ENCODE results near the gene ZBTB3.

The ZBTB3 gene

GRCh38 chr11:62709247-62710000, 44.5 kb downstream of the ZBTB3 start:
- Histone ChIP-seq H3K27ac (ENCODE audit: low read depth, low read length) (peak overlapping the region; percentile 90), H3K4me1 (ENCODE audit: control insufficient read depth in 1 of 2, insufficient read depth in 2 of 2, low read length in 2 of 2) (peaks cover 25 to 30% of the 10 kb centered on the region in 2 experiments), H4K8ac (ENCODE audit: low read depth, low read length) (peak overlapping the region; percentile 96), H2BK12ac (ENCODE audit: low read length) (peak overlapping the region; percentile 6), H3K27me3 (ENCODE audit: insufficient read depth, low read length) (no peaks in the 10 kb centered on the region), H3K9me3 (ENCODE audit: insufficient read depth, low read depth, low read length) (no peaks in the 10 kb centered on the region), H3K14ac (ENCODE audit: low read length) (peak overlapping the region; percentile 92), H3K23ac (ENCODE audit: low read length) (no peak overlapping the region), H3K36me3 (ENCODE audit: control insufficient read depth in 1 of 2, insufficient read depth in 2 of 2, low read length in 2 of 2) (peaks cover 6 to 22% of the 10 kb centered on the region in 2 experiments), H3K18ac (ENCODE audit: low read length) (peak overlapping the region; percentile 82), H3K4ac (ENCODE audit: low read depth, low read length) (peak overlapping the region; percentile 90), H3K79me1 (ENCODE audit: low read length) (peaks cover 22% of the 10 kb centered on the region), H3K79me2 (ENCODE audit: control insufficient read depth, insufficient read depth, low read length, poor library complexity) (peaks cover 10% of the 10 kb centered on the region), H3K4me3 (ENCODE audit: low read depth, low read length) (peak overlapping the region; percentile 69), H3K9ac (ENCODE audit: low read length) (peak overlapping the region; percentile 88), H2AFZ (ENCODE audit: insufficient read depth, low read length, poor library complexity) (peak overlapping the region; percentile 86), H2BK5ac (ENCODE audit: low read depth, low read length, poor library complexity) (peak overlapping the region; percentile 88), H3K4me2 (ENCODE audit: low read length) (peak overlapping the region; percentile 90), H4K91ac (ENCODE audit: low read depth, low read length) (peak overlapping the region; percentile 96), H2BK120ac (ENCODE audit: insufficient read depth, low read length, poor library complexity) (peak overlapping the region; percentile 67), H2AK5ac (ENCODE audit: low read length) (peak overlapping the region; percentile 69), H4K12ac (ENCODE audit: low read depth, low read length) (peak overlapping the region; percentile 94)
- DNase-seq, result peak; percentile 99
- WGBS (ENCODE audit: extremely low coverage, insufficient coverage, insufficient read length), result no CpG with 5 or more reads among the region's 47 CpGs

- H3K27ac ChIP-seq (ENCODE audit: low read depth, low read length), result peak overlapping the region; percentile 83
- H3K4ac ChIP-seq (ENCODE audit: low read depth, low read length), result peak overlapping the region; percentile 66
- peak overlapping the region; percentile 51 for H2AFZ ChIP-seq (ENCODE audit: insufficient read depth, low read length, poor library complexity)
- H3K79me2 ChIP-seq (ENCODE audit: control insufficient read depth, insufficient read depth, low read length, poor library complexity), result peaks cover 10% of the 10 kb centered on the region
- peaks cover 3 to 17% of the 10 kb centered on the region in 2 experiments for H3K36me3 ChIP-seq (ENCODE audit: control insufficient read depth in 1 of 2, insufficient read depth in 2 of 2, low read length in 2 of 2)
- peak overlapping the region; percentile 78 for H3K18ac ChIP-seq (ENCODE audit: low read length)
- peak overlapping the region; percentile 79 for H2BK5ac ChIP-seq (ENCODE audit: low read depth, low read length, poor library complexity)
- DNase-seq, result peak in 1 of 2 donors; percentile 25
- H4K8ac ChIP-seq (ENCODE audit: low read depth, low read length), result peak overlapping the region; percentile 88
- no peaks in the 10 kb centered on the region for H3K27me3 ChIP-seq (ENCODE audit: insufficient read depth, low read length)
- H2AK5ac ChIP-seq (ENCODE audit: low read length), result peak overlapping the region; percentile 69
- H2BK12ac ChIP-seq (ENCODE audit: low read length), result peak overlapping the region; percentile 6
- peak overlapping the region; percentile 10 for H2BK120ac ChIP-seq (ENCODE audit: insufficient read depth, low read length, poor library complexity)
- H3K4me1 ChIP-seq (ENCODE audit: control insufficient read depth in 1 of 2, insufficient read depth in 2 of 2, low read length in 2 of 2), result peaks cover 25 to 30% of the 10 kb centered on the region in 2 experiments
- H4K91ac ChIP-seq (ENCODE audit: low read depth, low read length), result peak overlapping the region; percentile 76
- whole genome bisulfite sequencing (ENCODE audit: extremely low coverage, insufficient coverage, insufficient read length), result no CpG with 5 or more reads among the region's 7 CpGs
- no peak overlapping the region for H3K23ac ChIP-seq (ENCODE audit: low read length)
- H3K79me1 ChIP-seq (ENCODE audit: low read length), result peaks cover 22% of the 10 kb centered on the region
- peak overlapping the region; percentile 90 for H3K4me2 ChIP-seq (ENCODE audit: low read length)
- peak overlapping the region; percentile 88 for H3K9ac ChIP-seq (ENCODE audit: low read length)
- H3K14ac ChIP-seq (ENCODE audit: low read length), result peak overlapping the region; percentile 90
- no peak overlapping the region for H3K4me3 ChIP-seq (ENCODE audit: low read depth, low read length)
- H4K12ac ChIP-seq (ENCODE audit: low read depth, low read length), result peak overlapping the region; percentile 87
- no peaks in the 10 kb centered on the region for H3K9me3 ChIP-seq (ENCODE audit: insufficient read depth, low read depth, low read length)
Measured at GRCh38 chr11:62708793-62709192, 45.2 kb downstream of the ZBTB3 start.

GRCh38 chr11:62708392-62708791, 45.6 kb downstream of the ZBTB3 start:
- H3K36me3 ChIP-seq (ENCODE audit: control insufficient read depth in 1 of 2, insufficient read depth in 2 of 2, low read length in 2 of 2), result peaks cover 2 to 13% of the 10 kb centered on the region in 2 experiments
- peak overlapping the region; percentile 2 for H3K18ac ChIP-seq (ENCODE audit: low read length)
- H3K4me2 ChIP-seq (ENCODE audit: low read length), result peak overlapping the region; percentile 90
- H3K9me3 ChIP-seq (ENCODE audit: insufficient read depth, low read depth, low read length), result no peaks in the 10 kb centered on the region
- no peak overlapping the region for H2BK120ac ChIP-seq (ENCODE audit: insufficient read depth, low read length, poor library complexity)
- no peak overlapping the region for H3K9ac ChIP-seq (ENCODE audit: low read length)
- peak overlapping the region; percentile 87 for H4K12ac ChIP-seq (ENCODE audit: low read depth, low read length)
- peaks cover 10% of the 10 kb centered on the region for H3K79me2 ChIP-seq (ENCODE audit: control insufficient read depth, insufficient read depth, low read length, poor library complexity)
- no peak overlapping the region for H2AFZ ChIP-seq (ENCODE audit: insufficient read depth, low read length, poor library complexity)
- H3K27me3 ChIP-seq (ENCODE audit: insufficient read depth, low read length), result no peaks in the 10 kb centered on the region
- H3K14ac ChIP-seq (ENCODE audit: low read length), result peak overlapping the region; percentile 90
- H3K23ac ChIP-seq (ENCODE audit: low read length), result no peak overlapping the region
- peak overlapping the region; percentile 76 for H4K91ac ChIP-seq (ENCODE audit: low read depth, low read length)
- H3K27ac ChIP-seq (ENCODE audit: low read depth, low read length), result no peak overlapping the region
- no CpG with 5 or more reads among the region's 5 CpGs for WGBS (ENCODE audit: extremely low coverage, insufficient coverage, insufficient read length)
- H4K8ac ChIP-seq (ENCODE audit: low read depth, low read length), result peak overlapping the region; percentile 88
- H2AK5ac ChIP-seq (ENCODE audit: low read length), result no peak overlapping the region
- peaks cover 22% of the 10 kb centered on the region for H3K79me1 ChIP-seq (ENCODE audit: low read length)
- H3K4me1 ChIP-seq (ENCODE audit: control insufficient read depth in 1 of 2, insufficient read depth in 2 of 2, low read length in 2 of 2), result peaks cover 25 to 30% of the 10 kb centered on the region in 2 experiments
- DNase-seq, result no peak
- no peak overlapping the region for H2BK12ac ChIP-seq (ENCODE audit: low read length)
- no peak overlapping the region for H3K4me3 ChIP-seq (ENCODE audit: low read depth, low read length)
- H2BK5ac ChIP-seq (ENCODE audit: low read depth, low read length, poor library complexity), result peak overlapping the region; percentile 25
- H3K4ac ChIP-seq (ENCODE audit: low read depth, low read length), result no peak overlapping the region

- Histone ChIP-seq H3K36me3 (ENCODE audit: control insufficient read depth in 1 of 2, insufficient read depth in 2 of 2, low read length in 2 of 2) (peaks cover 2 to 12% of the 10 kb centered on the region in 2 experiments), H3K4me2 (ENCODE audit: low read length) (peak within 1 kb of the TSS; percentile 94), H3K18ac (ENCODE audit: low read length) (peak within 1 kb of the TSS; percentile 57), H2AK5ac (ENCODE audit: low read length) (peak within 1 kb of the TSS; percentile 53), H2BK120ac (ENCODE audit: insufficient read depth, low read length, poor library complexity) (peak within 1 kb of the TSS; percentile 38), H3K9ac (ENCODE audit: low read length) (peak within 1 kb of the TSS; percentile 14), H3K79me2 (ENCODE audit: control insufficient read depth, insufficient read depth, low read length, poor library complexity) (peaks cover 10% of the 10 kb centered on the region), H2BK5ac (ENCODE audit: low read depth, low read length, poor library complexity) (peak within 1 kb of the TSS; percentile 25), H3K4me1 (ENCODE audit: control insufficient read depth in 1 of 2, insufficient read depth in 2 of 2, low read length in 2 of 2) (peaks cover 25 to 30% of the 10 kb centered on the region in 2 experiments), H3K4me3 (ENCODE audit: low read depth, low read length) (peak within 1 kb of the TSS; percentile 68), H3K79me1 (ENCODE audit: low read length) (peaks cover 22% of the 10 kb centered on the region), H4K12ac (ENCODE audit: low read depth, low read length) (peak within 1 kb of the TSS; percentile 87), H2BK12ac (ENCODE audit: low read length) (no peak within 1 kb of the TSS), H2AFZ (ENCODE audit: insufficient read depth, low read length, poor library complexity) (no peak within 1 kb of the TSS), H3K27me3 (ENCODE audit: insufficient read depth, low read length) (no peaks in the 10 kb centered on the region), H4K91ac (ENCODE audit: low read depth, low read length) (peak within 1 kb of the TSS; percentile 76), H4K8ac (ENCODE audit: low read depth, low read length) (peak within 1 kb of the TSS; percentile 88), H3K23ac (ENCODE audit: low read length) (no peak within 1 kb of the TSS), H3K14ac (ENCODE audit: low read length) (peak within 1 kb of the TSS; percentile 90), H3K9me3 (ENCODE audit: insufficient read depth, low read depth, low read length) (no peaks in the 10 kb centered on the region), H3K4ac (ENCODE audit: low read depth, low read length) (peak within 1 kb of the TSS; percentile 24), H3K27ac (ENCODE audit: low read depth, low read length) (peak within 1 kb of the TSS; percentile 76)
- no CpG with 5 or more reads among the region's 10 CpGs for WGBS (ENCODE audit: extremely low coverage, insufficient coverage, insufficient read length)
- no peak for DNase-seq
Measured at GRCh38 chr11:62707277-62707861, 46.6 kb downstream of the ZBTB3 start, which contains the start of the genes BSCL2 and GNG3. TSS of gene BSCL2 (minus strand) at chr11:62707424. CDS start at chr11:62707195, 229 bp downstream. TSS of gene GNG3 (plus strand) at chr11:62707676. CDS start at chr11:62708296, 620 bp downstream.
